Inflammatory macrophage (primary cell): ENCODE data around the gene TVP23A.

Source experiments
- DNase-seq, 2 donors: peaks; one replicate each; pipeline ENCODE4 v3.0.0-alpha.2; 2020 to 2022
- total RNA-seq, 18 experiments: gene quantifications; one replicate each; lab custom pipeline; 2026; ENCODE audit warnings: mixed read lengths in 6 of 18, inconsistent platforms in 2 of 18; lab: John Stamatoyannopoulos, UW

The TVP23A gene
- 0 to 0.37 (median 0.14) reads per million in 18 experiments for total RNA-seq

DNA sequence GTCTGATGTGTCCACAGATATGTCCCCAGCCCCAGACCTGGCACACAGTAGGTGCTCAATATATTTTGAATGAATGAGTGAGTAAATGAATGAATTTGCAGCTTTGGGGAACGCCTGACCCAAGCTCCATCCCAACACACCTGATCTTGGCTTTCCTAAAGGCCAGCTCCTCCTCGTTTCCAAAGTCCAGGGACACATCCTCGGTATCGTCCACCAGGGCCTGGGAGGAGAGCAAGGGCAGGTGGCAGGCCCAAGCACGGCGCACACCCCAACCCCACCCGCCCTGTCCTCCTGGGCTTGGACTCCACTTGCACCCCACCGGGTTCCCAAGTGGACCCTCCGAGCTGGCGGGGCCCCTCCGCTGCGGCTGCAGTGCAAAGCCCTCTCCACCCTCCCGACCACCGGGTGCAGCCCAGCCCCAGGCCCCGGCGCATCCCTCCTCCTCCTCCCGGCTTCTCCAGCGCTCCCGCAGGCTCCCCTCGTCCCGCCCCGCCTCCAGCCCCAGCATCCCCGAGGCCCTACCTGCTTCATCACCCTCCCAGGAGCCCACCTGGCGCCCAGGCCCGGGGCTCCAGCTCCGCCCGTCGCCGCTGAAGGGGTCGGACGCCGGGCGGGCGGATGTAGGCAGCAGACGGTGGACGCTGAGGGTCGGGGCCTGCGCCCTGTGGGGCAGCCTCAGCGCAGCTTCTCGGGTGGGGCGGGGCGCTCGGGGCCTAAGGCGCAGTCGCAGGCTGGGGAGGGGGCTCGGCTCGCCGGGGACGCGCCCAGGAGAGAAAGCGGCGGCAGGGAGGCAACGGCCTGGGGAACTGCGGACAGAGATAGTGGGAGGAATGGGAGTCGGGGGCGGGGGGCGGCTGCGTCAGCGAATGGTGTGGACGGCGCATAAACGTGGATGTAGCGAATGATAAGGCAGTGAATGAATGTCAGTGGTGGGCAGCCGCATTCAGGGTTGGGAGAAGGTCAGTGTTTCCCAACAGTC, at the start of gene TVP23A:
Gene TVP23A (minus strand): TSS at position 832 of the 979 bp plus-strand sequence. CDS start 301 bp downstream, at position 531.
- no peak for DNase-seq

DNA sequence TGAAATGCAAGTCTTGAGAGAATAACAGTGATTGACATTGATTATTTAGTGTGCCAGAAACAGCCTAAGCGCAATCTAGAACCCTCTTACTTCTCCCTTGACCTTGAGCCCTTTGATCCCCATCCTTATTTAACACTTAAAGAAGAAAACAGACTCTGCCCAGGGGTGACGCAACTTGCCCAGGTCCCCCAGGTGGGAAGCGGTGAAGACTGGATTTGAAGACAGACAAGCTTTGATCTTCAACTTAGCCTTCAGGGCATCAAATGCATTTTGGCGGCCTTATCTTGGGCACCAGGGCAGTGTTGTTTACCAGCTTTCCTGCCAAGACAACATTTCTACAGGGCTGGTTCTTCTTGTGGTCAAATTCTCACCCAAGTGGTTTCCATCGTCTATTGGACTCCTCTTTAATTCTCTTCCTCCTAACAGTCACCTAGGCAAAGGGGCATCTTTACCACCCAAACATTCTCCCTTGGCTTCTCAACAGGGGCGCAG, 49.6 kb upstream of the TVP23A start:
- no peak for DNase-seq

DNA sequence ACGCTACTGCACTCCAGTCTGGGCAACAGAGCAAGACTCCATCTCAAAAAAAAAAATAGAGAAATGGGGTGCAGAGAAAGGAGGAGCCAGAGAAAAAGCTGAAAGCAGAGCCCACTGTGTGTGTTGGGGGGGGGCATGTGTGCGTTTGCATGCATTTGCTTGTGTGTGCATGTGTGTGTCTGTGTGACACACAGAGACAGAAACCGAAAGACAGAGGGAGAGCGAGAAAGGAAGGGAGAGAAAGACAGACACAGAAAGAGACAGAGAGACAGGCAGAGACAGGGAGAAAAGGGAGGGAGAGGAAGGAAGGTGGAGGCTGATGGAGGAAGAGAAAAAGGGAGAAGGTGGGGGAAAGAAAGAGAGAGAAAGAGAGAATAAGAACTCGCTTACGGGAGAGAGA, 48.6 kb upstream of the TVP23A start:
- no peak for DNase-seq

DNA sequence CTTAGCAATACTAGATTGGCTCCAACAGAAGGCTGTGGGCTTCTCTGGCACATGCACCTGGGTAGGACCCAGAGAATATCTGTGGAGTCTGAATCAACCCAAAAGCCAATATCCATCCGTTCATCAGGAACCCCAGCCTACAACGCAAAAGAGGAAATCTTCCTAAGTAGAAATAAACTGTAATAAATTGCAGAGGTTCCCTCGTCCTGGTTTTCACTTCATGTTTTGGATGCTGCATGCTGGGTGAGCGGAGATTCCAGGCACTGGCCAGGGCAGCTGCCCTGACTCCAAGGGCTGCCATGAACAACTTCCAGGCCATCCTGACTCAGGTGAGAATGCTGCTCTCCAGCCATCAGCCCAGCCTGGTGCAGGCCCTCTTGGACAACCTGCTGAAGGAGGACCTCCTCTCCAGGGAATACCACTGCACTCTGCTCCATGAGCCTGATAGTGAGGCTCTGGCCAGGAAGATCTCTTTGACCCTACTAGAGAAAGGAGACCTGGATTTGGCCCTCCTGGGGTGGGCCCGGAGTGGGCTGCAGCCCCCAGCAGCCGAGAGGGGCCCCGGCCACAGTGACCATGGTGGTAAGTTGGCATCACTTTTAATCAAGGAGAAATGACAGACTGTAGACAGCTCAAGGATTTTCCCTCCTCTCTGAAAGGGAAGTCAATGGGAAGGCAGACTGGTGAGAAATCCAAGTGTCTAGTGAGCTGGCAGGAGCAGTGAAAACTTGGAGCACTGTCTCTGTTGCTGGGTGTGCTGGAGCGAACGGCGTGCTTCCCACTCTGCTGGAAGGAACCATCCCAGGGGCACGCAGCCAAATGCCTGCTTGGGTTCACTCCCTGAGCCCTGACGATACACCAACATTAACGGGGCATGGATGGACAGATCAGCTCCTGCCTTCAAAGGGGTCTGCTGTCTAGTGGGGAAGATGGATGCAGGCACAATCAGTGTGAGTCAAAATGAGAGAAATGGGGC, 47.7 kb upstream of the TVP23A start:
- DNase-seq: peak in 1 of 2 donors; percentile 26

DNA sequence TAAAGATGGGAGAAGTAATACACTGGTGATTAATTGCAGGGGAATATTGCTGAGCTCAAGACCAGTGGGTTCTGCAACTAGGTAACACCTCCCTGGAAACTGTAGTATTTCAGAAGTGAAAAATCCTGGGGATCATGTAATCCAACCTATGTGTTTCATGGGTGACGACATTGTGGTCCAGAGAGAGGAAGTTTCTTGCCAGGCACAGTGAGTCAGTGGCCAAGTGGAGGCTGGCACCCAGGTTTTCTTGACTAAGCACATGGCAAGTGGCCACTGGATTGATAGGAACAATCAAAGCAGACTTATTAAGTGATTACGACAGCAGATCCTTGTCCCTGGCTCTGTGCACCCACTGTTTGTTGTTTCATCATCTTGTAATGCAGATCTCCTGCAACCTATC, 43.8 kb upstream of the TVP23A start:
- peak; percentile 92 to 93 for DNase-seq

DNA sequence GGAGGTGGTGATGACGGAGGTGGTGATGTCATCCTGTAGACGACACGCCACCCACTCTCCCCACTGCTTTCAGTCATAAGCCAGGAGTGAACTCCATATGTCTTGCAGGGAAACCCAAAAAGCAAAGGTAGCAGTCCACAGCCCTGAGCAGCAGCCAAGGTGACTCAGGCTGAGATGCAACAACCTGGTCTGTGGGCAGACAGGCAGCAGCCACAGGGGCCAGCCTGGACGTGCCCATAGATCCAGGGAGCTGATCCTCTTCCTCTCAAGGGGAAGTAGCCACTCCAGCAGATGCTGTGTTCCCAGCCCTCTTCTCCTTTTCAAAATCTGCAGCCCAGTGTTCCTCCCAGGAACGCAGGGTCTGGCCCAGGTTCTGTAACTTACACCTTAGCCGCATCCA, 41.1 kb upstream of the TVP23A start:
- DNase-seq: peak in 1 of 2 donors; percentile 23

DNA sequence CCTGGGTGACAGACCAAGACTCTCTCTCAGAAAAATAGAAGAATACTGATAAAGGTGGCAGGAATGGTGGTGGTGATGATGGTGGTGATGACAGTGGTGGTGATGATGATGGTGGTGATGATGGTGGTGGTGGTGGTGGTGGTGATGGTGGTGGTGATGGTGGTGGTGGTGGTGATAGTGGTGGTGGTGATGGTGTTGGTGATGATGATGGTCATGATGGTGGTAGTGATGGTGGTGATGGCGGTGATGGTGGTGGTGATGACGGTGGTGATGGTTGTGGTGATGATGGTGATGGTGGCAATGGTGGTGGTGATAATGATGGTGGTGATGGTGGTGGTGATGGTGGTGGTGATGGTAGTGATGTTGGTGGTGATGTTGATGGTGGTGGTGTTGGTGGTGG, 40.4 kb upstream of the TVP23A start:
- DNase-seq: no peak

DNA sequence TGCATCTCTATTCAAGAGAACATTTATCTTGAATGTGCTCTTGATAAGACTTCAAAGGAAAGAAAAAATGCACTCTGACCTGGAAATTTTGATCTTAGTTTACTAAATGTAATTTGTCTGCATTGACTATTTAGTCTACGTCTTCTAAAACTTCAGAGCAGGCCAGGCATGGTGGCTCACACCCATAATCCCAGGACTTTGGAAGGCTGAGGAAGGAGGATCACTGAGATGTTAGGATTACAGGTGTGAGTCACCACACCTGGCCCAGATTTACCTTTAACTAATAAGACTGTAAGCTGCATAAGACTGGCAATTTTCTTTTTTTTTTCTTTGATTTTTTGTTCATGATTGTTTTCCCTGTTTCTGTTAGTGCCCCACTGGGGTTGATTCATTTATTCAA, 39.6 kb upstream of the TVP23A start:
- no peak for DNase-seq

DNA sequence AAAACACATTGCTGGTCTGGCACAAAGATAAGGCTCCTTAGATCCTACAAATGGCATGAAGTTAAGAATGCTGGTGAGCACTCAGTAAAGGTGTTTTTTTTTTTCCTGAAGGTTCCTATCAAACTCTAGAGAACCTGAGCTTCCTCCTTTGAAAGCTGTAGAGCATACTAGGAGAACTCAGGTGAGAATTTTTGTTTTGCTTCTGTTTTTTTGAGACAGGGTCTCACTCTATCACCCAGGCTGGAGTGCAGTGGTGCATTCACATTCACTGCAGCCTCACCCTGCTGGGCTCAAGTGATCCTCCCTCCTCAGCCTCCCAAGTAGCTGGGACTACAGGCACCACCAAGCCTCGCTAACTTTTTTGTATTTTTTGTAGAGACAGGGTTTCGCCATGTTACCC, 37.4 kb upstream of the TVP23A start:
- no peak for DNase-seq

DNA sequence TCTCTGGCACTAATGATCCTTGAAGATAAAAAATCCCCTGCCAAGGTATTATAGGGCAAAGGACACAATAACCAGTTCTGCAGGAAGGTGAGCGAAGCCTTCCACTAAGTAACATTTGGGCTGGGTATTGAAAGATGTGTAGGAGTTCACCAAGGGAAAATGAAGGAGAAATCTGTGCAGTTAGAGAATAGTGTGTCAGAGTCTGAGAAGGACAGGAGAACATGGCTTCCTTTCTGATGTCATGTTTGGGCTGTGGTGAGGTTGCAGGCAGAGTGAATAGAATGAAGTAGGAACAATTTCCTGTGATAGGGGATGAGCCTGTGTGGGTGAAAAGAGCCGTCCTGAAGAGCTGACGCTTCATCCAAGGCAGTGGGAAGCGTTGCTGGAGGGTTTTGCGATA, 34.4 kb upstream of the TVP23A start:
- DNase-seq: peak in 1 of 2 donors; percentile 34

DNA sequence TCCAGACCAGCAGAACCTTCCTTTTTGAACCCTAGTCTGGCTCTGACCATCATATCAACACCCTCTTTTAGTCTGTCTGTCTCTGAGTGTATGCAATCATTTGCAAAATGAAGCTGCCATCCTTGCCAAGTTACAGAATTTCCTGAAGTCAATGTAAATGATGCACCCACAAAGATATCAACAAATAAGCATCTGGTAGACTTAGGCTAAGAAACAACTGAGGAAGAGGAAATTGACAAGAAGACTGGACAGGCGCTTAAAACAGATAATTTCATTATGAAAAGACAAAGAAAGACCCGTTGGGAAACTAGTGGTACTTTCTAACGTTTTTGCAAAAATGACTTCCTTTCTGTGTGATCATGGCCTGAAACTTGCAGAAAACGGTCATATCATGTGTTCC, 33.7 kb upstream of the TVP23A start:
- DNase-seq: peak in 1 of 2 donors; percentile 59

DNA sequence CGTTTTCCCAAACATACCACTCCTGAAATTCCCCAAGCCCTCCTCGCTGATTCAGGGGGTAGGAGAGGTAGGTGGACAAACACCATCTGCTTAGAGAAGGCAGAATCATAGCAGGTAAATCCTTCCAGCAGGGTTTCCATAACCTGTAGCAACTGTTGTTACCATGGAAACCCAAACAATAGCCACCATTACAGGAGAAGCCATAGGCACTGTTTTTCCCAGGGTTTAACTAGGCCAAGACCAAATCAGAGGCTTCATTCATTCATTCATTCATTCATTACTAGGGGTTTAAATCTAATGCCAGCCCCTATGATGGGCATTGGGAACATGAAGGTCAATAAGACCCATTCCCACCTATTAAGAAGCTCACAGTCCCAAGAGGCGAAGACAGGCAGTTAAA, 32.9 kb upstream of the TVP23A start:
- DNase-seq: no peak

DNA sequence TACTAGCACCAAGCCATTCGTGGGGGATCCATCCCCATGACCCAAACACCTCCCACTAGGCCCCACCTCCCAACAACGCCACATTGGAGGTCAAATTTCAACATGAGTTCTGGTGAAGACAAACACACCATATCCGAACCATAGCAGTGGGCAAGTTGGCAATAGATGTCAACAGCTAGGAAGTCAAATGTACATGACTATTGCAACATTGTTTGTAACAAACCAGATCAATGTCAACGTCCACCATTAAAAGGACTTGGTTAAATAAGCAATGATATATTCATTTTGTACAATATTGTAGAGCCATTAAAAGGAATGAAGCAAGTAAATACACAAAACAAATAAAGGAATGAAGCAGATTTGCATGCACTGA, 31.9 kb upstream of the TVP23A start:
- no peak for DNase-seq

DNA sequence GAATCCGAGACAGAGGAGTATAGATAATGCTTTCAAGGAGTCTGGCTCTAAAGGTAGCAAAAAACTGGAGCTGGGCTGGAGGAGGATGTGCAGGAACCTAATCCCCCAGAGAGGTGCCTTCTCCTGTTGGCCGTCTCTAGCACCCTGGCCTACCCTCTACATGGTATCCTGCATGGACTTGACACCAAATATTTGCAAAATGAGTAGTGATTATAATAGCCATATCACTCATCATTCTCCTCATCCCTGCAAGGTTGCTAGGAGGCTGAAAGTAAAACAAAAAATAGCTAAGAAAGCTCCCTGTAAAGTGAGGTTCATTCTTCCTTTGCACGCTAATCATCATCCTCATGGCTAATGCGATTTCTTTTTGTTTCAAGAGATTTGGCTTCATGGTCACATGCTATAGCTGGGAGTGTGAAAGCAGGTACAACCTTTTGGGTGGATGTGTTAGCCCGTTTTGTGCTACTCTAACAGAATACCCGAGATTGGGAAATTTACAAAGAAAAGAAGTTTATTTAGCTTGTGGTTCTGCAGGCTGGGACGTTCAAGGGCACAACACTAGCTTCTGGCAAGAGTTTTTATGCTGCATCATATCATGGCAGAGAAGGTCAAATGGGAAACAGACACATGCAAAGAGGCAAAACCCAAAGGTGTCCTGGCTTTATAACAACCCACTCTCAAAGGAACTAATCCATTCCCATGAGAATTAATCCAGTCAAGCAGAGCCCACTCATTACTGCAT, 31.3 kb upstream of the TVP23A start:
- no peak for DNase-seq

DNA sequence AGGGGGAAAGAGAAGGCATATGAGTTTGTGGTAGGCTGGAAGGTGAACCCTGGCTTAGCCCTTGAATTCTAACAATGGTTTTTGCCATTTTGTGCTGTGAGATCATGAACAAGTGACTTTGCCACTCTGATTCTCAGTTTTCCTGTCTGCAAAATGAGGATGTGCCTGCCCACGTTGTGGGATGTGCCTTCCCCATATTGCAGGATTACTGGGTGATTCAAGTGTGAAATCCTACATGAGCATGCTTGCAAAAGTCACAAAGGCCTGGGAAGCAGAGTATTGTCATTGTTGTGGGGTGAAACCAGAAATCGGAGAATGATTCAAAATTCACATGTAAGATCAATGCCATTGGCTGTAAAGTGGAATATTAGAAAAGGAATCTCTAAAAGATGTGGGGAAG, 28.6 kb upstream of the TVP23A start:
- peak; percentile 94 to 97 for DNase-seq

DNA sequence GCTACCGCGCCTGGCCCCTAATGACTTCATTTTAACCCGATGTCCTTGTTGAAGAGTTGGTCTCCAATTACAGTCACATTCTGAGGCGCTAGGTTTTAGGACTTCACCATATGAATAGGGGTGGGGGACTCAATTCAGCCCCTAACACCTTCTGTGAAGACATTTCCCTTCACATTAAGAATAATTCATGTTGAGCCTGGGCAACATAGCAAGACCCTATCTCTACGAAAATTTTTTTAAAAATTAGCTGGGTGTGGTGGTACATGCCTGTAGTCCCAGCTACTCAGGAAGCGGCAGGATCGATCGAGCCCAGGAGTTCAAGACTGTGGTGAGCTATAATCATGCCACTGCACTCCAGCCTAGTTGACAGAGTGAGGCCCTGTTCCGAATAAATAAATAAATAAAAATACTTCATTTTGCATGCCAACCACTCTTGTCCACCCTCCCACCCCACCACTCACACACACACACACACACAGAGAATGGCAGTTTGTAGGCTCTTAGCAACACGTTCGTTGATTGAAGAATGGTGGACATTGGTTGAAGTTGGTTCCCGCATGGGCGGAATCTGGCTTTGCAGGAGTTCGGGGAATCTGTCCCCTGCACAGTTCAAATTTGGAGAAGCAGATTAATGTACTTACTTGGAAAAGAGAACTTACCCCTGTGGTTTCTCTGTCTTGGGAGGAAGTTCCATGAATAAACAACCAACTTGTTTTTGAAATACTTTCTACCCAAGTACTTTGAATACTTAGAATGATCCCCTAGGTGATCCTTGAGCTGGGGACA, 27.8 kb upstream of the TVP23A start:
- DNase-seq: peak; percentile 87 to 94

DNA sequence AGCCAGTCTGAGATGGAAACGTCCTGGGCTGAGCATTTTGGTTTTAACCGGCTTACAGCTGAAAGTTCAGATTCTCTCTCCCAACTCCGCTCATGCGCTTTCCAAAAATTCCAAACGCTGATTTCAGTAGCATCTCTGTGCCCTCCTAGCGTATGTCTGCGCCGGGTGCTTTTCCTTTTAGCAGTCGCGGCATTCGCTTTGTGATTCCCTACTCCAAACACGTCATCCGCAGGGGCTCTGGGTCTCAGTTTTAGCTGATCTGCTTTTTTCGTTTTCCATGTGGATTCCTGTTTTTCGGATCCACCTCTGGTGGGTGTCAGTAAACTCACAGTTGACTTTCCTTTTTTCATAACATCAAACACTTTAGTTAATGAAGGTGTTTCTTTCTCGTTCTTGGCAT, 22.1 kb upstream of the TVP23A start:
- DNase-seq: no peak

DNA sequence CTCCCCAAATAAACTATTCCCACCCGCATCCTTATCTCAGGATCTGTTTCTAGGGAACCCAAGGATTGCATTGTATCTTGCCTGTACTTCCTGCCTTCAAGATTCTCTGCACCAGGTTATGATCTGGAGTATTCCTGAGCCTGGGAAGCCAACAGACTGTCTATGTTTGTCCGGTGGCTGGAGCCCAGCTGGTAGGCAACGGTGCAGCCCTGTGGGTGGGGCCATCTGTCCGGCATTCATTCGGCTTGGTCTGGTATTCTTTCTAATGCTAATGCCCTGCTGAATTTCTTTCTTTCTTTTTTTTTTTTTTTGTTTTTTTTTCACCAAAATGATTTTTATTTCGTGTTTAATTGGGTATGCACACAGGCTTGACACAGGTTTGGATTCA, 20.7 kb upstream of the TVP23A start:
- no peak for DNase-seq

DNA sequence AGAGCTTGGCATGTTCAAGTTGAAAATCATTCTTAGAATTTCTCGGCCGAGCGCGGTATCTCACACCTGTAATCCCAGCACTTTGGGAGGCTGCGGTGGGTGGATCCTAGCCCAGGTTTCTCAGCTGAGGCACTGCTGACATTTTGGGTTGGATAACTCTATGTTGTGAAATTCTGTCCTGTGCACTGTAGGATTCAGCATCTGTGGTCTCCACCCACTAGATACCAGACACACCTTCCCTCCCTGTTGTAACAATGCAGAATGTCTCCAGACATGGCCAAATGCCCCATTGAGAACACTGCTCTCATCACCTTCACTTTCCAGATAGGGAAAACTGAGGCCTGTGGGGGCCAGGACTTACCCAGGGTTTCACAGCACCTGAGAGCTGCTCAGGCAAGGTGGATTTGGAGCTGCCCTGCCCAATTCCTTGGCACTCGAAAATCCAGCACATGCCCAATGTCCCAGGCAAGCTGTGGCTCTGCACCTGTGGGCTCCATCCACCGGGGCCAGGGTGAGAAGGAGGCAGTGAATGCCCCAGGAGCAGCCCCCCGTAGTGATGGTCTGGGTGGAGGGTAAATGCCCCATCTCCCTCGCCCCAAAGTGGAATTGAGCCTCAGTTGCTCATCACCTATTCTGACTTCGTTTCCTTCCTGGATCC, 20.2 kb upstream of the TVP23A start:
- DNase-seq: no peak

DNA sequence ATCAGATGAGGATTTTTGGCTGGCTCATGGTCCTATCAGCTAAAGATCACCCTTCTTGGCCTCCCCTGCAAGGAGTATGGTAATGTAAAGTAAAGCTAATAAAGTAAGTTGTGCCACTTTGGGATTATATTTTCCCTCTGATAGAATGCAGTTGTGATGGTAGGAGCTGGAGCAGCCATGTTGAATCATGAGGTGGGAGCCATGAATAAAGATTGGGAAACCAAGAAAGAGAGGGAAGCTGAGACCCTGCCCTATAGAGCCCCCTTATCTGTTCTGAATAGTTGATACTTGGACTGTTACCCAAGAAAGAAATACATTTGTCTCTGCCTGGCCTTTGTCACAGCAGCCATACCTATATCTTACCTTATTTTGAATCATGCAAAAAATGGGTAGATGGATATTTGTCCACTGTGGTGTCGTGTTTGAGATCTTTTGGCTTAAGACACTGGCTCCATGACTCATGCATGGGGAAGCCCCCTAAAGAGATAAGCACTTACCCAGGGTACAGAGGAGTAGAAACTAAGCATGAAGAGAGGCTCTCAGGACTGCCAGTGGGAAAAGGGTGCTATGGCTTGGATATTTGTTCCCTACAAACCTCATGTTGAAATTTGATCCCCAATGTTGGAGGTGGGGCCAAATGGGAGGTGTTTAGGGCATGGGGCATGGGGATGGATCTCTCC, 17.7 kb upstream of the TVP23A start:
- DNase-seq: no peak
